ENCODE results near the gene REC8. TPM values are rescaled to one million over a fixed set of nuclear protein-coding genes. Genes with fewer than 3 reads are reported as not detected.

The REC8 gene
- total and polyA plus RNA-seq, 10 of the 15 experiments (the other 5 are each of a cell fraction or from before 2014, with no cell fraction given), result 4.2 to 76.9 (median 29.1) TPM

DNA sequence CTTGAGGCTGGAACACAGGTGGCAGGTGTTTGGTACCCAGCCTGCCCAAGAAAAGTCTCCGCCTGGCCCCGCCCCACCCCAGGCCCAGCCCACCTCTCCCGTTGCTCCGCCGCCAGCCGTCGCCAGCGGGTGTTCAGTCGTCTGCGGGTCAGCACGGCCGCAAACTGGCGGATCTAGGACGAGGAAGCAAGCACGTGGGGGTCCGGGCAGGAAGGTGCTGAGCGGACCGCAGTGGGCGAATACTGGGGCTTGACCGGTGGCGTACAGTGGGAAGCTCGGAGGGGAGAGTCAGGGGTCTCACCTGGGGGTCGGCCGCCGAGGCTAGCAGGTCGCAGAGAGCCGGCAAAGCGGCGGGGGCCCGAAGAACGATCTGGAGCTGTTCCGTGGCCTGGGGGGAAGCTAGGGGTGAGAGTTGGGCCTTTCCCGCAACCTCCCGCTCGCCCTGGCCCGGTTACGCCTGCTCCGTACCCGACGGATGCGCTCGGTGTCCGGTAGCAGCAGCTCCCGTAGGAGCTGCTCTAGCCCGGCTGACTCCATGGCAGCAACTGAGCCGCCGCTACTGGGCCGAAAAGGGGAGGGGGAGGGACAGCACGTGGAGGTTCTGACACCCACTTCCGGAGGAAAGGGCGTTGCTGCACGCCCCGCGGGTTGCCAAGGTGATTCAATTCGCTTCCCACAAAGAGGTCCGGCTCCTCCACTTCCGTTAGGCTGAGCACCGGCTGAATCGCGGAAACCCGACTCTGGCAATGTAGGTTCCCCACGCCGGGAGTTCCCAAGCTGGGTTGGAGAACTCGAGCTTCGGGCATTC is 16.6 kb downstream of the REC8 start, which contains the start of gene IPO4 (continued):
- TF ChIP-seq IRF5 (IDR thresholded peaks at IDR 0.05; ENCODE audit: borderline replicate concordance) (peak; percentile 32; the same call in 1 of the 2 replicates), RAD21 (IDR thresholded peaks at IDR 0.05; ENCODE audit: insufficient read depth, low read depth, low read length) (no peak), IRF4 (IDR thresholded peaks at IDR 0.05; ENCODE audit: low read depth, low read length) (peak; percentile 89), SREBF2 (IDR thresholded peaks at IDR 0.05; ENCODE audit: low read length) (peak; percentile 78), CHD4 (IDR thresholded peaks at IDR 0.05) (no peak), BMI1 (IDR thresholded peaks at IDR 0.05; ENCODE audit: borderline replicate concordance) (peak; percentile 97), MEF2A (IDR thresholded peaks at IDR 0.05; ENCODE audit: insufficient read depth, low read depth, low read length) (peak; percentile 79), CREB1 (IDR thresholded peaks at IDR 0.05; ENCODE audit: low read depth) (peak; percentile 88), NFIC (IDR thresholded peaks at IDR 0.05; ENCODE audit: low read depth, low read length) (no peak), CEBPB (IDR thresholded peaks at IDR 0.05; ENCODE audit: borderline replicate concordance in 1 of 2, low read depth in 2 of 2, low read length in 2 of 2) (no peak), NFYB (IDR thresholded peaks at IDR 0.05; ENCODE audit: insufficient read depth, low read depth, low read length) (no peak), TCF12 (IDR thresholded peaks at IDR 0.05; ENCODE audit: low read depth, low read length) (peak; percentile 80), NR2C1 (IDR thresholded peaks at IDR 0.05) (peak; percentile 89), NR2C2 (IDR thresholded peaks at IDR 0.05; ENCODE audit: borderline replicate concordance, control insufficient read depth, insufficient read length, low read depth) (no peak), GABPA (IDR thresholded peaks at IDR 0.05; ENCODE audit: low read depth) (peak; percentile 100), SIX5 (IDR thresholded peaks at IDR 0.05; ENCODE audit: low read depth, low read length, severe bottlenecking) (peak; percentile 76), ETV6 (conservative IDR thresholded peaks at IDR 0.05 in 1 of 2, IDR thresholded peaks at IDR 0.05 in 1 of 2; ENCODE audit: borderline replicate concordance in 1 of 2, low read depth in 1 of 2) (peak in 1 of 2 experiments; percentile 14; a peak in 1 of 4 replicates), PKNOX1 (IDR thresholded peaks at IDR 0.05) (peak; percentile 75), JUNB (IDR thresholded peaks at IDR 0.05) (no peak), POLR2A (IDR thresholded peaks at IDR 0.05; ENCODE audit: low read depth, low read length) (peak; percentile 94), EGR1 (IDR thresholded peaks at IDR 0.05; ENCODE audit: borderline replicate concordance in 1 of 2, low read depth in 2 of 2, low read length in 2 of 2) (peak; percentile 79 to 89), ZSCAN29 (IDR thresholded peaks at IDR 0.05) (peak; percentile 81; the same call in 1 of the 2 replicates), PAX8 (IDR thresholded peaks at IDR 0.05) (no peak), IKZF1 (conservative IDR thresholded peaks at IDR 0.05) (peak; percentile 78), POLR2AphosphoS2 (IDR thresholded peaks at IDR 0.05; ENCODE audit: low read depth, low read length) (peak; percentile 72), SMAD1 (IDR thresholded peaks at IDR 0.05; ENCODE audit: low read depth, partially characterized antibody) (no peak), YY1 (IDR thresholded peaks at IDR 0.05; ENCODE audit: low read depth, low read length) (peak; percentile 93), ZNF622 (IDR thresholded peaks at IDR 0.05) (no peak)
- TF ChIP-seq, protein P1, sequence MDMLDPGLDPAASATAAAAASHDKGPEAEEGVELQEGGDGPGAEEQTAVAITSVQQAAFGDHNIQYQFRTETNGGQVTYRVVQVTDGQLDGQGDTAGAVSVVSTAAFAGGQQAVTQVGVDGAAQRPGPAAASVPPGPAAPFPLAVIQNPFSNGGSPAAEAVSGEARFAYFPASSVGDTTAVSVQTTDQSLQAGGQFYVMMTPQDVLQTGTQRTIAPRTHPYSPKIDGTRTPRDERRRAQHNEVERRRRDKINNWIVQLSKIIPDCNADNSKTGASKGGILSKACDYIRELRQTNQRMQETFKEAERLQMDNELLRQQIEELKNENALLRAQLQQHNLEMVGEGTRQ (IDR thresholded peaks at IDR 0.05; ENCODE audit: borderline replicate concordance, low read depth, low read length), result peak; percentile 82
